Measurements from ENCODE around the gene MMEL1.
A peak's percentile ranks its signal among the peaks of the same experiment; 100 is the strongest.

MMEL1 gene

DNA sequence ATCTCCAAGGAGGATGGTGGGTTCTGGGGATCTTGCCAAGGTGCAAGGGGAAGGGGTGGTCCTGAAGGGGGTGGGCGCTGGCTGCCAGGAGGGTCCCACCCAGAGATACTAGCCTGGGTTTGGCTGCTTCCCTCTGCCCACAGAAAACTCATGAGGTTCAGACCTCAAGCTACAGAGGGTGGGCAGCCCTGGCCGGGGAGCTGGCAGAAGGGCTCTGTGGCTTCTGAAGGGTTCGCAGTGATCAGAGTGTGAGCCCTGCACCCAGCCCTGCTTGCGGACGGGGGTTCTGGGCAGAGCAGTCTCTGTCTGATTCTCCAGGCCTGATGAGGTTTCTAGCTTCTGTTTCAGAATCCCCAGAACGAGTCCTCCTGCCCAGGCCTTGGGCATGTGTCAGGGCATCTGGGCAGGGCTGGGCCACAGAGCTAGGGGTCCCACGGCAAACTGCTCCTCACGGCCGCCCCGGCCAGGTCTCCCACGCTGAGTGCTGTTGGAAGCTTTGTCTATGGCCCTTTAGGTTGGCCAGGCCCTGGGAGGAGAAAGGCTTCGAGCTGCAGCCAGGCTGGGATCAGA lies 635 bp upstream of the MMEL1 start:
- no peak overlapping the region for H2AFZ ChIP-seq (ENCODE audit: low read length)
- H3K4ac ChIP-seq (ENCODE audit: low read length) = no peak overlapping the region
- H3K36me3 ChIP-seq (replicated peaks in 1 of 2; ENCODE audit: control insufficient read depth in 2 of 2, insufficient read depth in 2 of 2, low read length in 2 of 2) = no peaks in the 10 kb centered on the region
- peak overlapping the region; percentile 73 for H3K18ac ChIP-seq (ENCODE audit: low read length)
- H2AK5ac ChIP-seq (ENCODE audit: low read depth, low read length) = peak overlapping the region; percentile 11
- DNase-seq (ENCODE audit: low spot score) = no peak
- H2BK15ac ChIP-seq (ENCODE audit: low read length) = peak overlapping the region; percentile 84
- H2BK12ac ChIP-seq (ENCODE audit: low read length) = peak overlapping the region; percentile 31
- H4K91ac ChIP-seq (ENCODE audit: low read depth, low read length, poor library complexity) = no peak overlapping the region
- H3K4me2 ChIP-seq (ENCODE audit: insufficient read depth, low read length, poor library complexity, severe bottlenecking) = no peak overlapping the region
- H3K14ac ChIP-seq (ENCODE audit: low read length) = peak overlapping the region; percentile 50
- no peak overlapping the region for H4K8ac ChIP-seq (ENCODE audit: low read depth, low read length)
- H3K27me3 ChIP-seq (ENCODE audit: control insufficient read depth in 3 of 3, insufficient read depth in 3 of 3, low read depth in 1 of 3, low read length in 3 of 3) = peaks cover 14 to 37% (median 24%) of the 10 kb centered on the region in 3 experiments
- H3K9me3 ChIP-seq (replicated peaks in 1 of 2; ENCODE audit: control insufficient read depth in 2 of 2, insufficient read depth in 1 of 2, low read depth in 1 of 2, low read length in 2 of 2) = peaks cover 7 to 19% of the 10 kb centered on the region in 2 donors
- no peak overlapping the region for H3K27ac ChIP-seq (replicated peaks; ENCODE audit: low read length)
- no peak overlapping the region for H3K23ac ChIP-seq (ENCODE audit: low read depth, low read length, poor library complexity)
- peaks cover 0 to 3% of the 10 kb centered on the region in 2 donors for H3K4me1 ChIP-seq (ENCODE audit: control insufficient read depth in 2 of 2, insufficient read depth in 1 of 2, low read depth in 1 of 2, low read length in 2 of 2)
- no peak overlapping the region for H3K4me3 ChIP-seq (ENCODE audit: low read length in 2 of 2)
- H2BK120ac ChIP-seq (ENCODE audit: low read depth, low read length) = no peak overlapping the region
- WGBS, 2 donors (ENCODE audit: extremely low coverage in 2 of 2, insufficient read length in 2 of 2, insufficient replicate concordance in 1 of 2) = no CpG with 5 or more reads among the region's 12 CpGs
- H2BK5ac ChIP-seq (ENCODE audit: low read length) = peak overlapping the region; percentile 68
- no peaks in the 10 kb centered on the region for H3K79me1 ChIP-seq (ENCODE audit: low read depth, low read length)
- no peak overlapping the region for H3K9ac ChIP-seq (ENCODE audit: low read depth, low read length, poor library complexity)

- H2BK5ac ChIP-seq (ENCODE audit: low read length) = peak overlapping the region; percentile 45
- no peak overlapping the region for H3K18ac ChIP-seq (ENCODE audit: low read length)
- H3K36me3 ChIP-seq (replicated peaks in 1 of 2; ENCODE audit: control insufficient read depth in 2 of 2, insufficient read depth in 2 of 2, low read length in 2 of 2) = no peaks in the 10 kb centered on the region
- no peak overlapping the region for H3K27ac ChIP-seq (replicated peaks; ENCODE audit: low read length)
- no peak overlapping the region for H3K4me3 ChIP-seq (ENCODE audit: low read length in 2 of 2)
- no peak overlapping the region for H3K23ac ChIP-seq (ENCODE audit: low read depth, low read length, poor library complexity)
- H2BK15ac ChIP-seq (ENCODE audit: low read length) = no peak overlapping the region
- H3K4me1 ChIP-seq (ENCODE audit: control insufficient read depth in 2 of 2, insufficient read depth in 1 of 2, low read depth in 1 of 2, low read length in 2 of 2) = peaks cover 3 to 8% of the 10 kb centered on the region in 2 donors
- H3K79me1 ChIP-seq (ENCODE audit: low read depth, low read length) = no peaks in the 10 kb centered on the region
- H2BK12ac ChIP-seq (ENCODE audit: low read length) = no peak overlapping the region
- no peak for DNase-seq (ENCODE audit: low spot score)
- peak overlapping the region; percentile 49 for H2AK5ac ChIP-seq (ENCODE audit: low read depth, low read length)
- H3K4me2 ChIP-seq (ENCODE audit: insufficient read depth, low read length, poor library complexity, severe bottlenecking) = no peak overlapping the region
- H4K8ac ChIP-seq (ENCODE audit: low read depth, low read length) = no peak overlapping the region
- H3K4ac ChIP-seq (ENCODE audit: low read length) = no peak overlapping the region
- no peak overlapping the region for H3K9ac ChIP-seq (ENCODE audit: low read depth, low read length, poor library complexity)
- no CpG with 5 or more reads among the region's 8 CpGs for WGBS, 2 donors (ENCODE audit: extremely low coverage in 2 of 2, insufficient read length in 2 of 2, insufficient replicate concordance in 1 of 2)
- H3K14ac ChIP-seq (ENCODE audit: low read length) = no peak overlapping the region
- no peak overlapping the region for H4K91ac ChIP-seq (ENCODE audit: low read depth, low read length, poor library complexity)
- H2AFZ ChIP-seq (ENCODE audit: low read length) = no peak overlapping the region
- peaks cover 15 to 51% (median 35%) of the 10 kb centered on the region in 3 experiments for H3K27me3 ChIP-seq (ENCODE audit: control insufficient read depth in 3 of 3, insufficient read depth in 3 of 3, low read depth in 1 of 3, low read length in 3 of 3)
- peak overlapping the region; percentile 8 for H2BK120ac ChIP-seq (ENCODE audit: low read depth, low read length)
- H3K9me3 ChIP-seq (replicated peaks in 1 of 2; ENCODE audit: control insufficient read depth in 2 of 2, insufficient read depth in 1 of 2, low read depth in 1 of 2, low read length in 2 of 2) = peaks cover 2 to 13% of the 10 kb centered on the region in 2 donors
These were observed 775 bp downstream of the MMEL1 start for GRCh38 chr1:2632051-2632430.

GRCh38 chr1:2631136-2632050 lies 1.4 kb downstream of the MMEL1 start:
- peak overlapping the region; percentile 82 for H3K23ac ChIP-seq (ENCODE audit: low read depth, low read length, poor library complexity)
- no peak overlapping the region for H4K91ac ChIP-seq (ENCODE audit: low read depth, low read length, poor library complexity)
- no peak overlapping the region for H4K8ac ChIP-seq (ENCODE audit: low read depth, low read length)
- no peak overlapping the region for H3K4me2 ChIP-seq (ENCODE audit: insufficient read depth, low read length, poor library complexity, severe bottlenecking)
- peak overlapping the region; percentile 45 for H2BK5ac ChIP-seq (ENCODE audit: low read length)
- peaks cover 2 to 9% of the 10 kb centered on the region in 2 donors for H3K9me3 ChIP-seq (replicated peaks in 1 of 2; ENCODE audit: control insufficient read depth in 2 of 2, insufficient read depth in 1 of 2, low read depth in 1 of 2, low read length in 2 of 2)
- peak overlapping the region; percentile 73 for H3K9ac ChIP-seq (ENCODE audit: low read depth, low read length, poor library complexity)
- H3K27me3 ChIP-seq (ENCODE audit: control insufficient read depth in 3 of 3, insufficient read depth in 3 of 3, low read depth in 1 of 3, low read length in 3 of 3) = peaks cover 15 to 54% (median 33%) of the 10 kb centered on the region in 3 experiments
- peak overlapping the region; percentile 92 for H2BK12ac ChIP-seq (ENCODE audit: low read length)
- H3K36me3 ChIP-seq (replicated peaks in 1 of 2; ENCODE audit: control insufficient read depth in 2 of 2, insufficient read depth in 2 of 2, low read length in 2 of 2) = no peaks in the 10 kb centered on the region
- H3K18ac ChIP-seq (ENCODE audit: low read length) = peak overlapping the region; percentile 73
- no peak overlapping the region for H3K27ac ChIP-seq (replicated peaks; ENCODE audit: low read length)
- no peak for DNase-seq (ENCODE audit: low spot score)
- no peak overlapping the region for H2AFZ ChIP-seq (ENCODE audit: low read length)
- WGBS, 2 donors (ENCODE audit: extremely low coverage in 2 of 2, insufficient read length in 2 of 2, insufficient replicate concordance in 1 of 2) = no CpG with 5 or more reads among the region's 24 CpGs
- H3K4me3 ChIP-seq (ENCODE audit: low read length in 2 of 2) = peak overlapping the region in 1 of 2 donors; percentile 51
- no peaks in the 10 kb centered on the region for H3K79me1 ChIP-seq (ENCODE audit: low read depth, low read length)
- H3K14ac ChIP-seq (ENCODE audit: low read length) = peak overlapping the region; percentile 15
- no peak overlapping the region for H2BK15ac ChIP-seq (ENCODE audit: low read length)
- peak overlapping the region; percentile 49 for H2AK5ac ChIP-seq (ENCODE audit: low read depth, low read length)
- H3K4ac ChIP-seq (ENCODE audit: low read length) = peak overlapping the region; percentile 29
- peak overlapping the region; percentile 8 for H2BK120ac ChIP-seq (ENCODE audit: low read depth, low read length)
- H3K4me1 ChIP-seq (ENCODE audit: control insufficient read depth in 2 of 2, insufficient read depth in 1 of 2, low read depth in 1 of 2, low read length in 2 of 2) = peaks cover 3 to 8% of the 10 kb centered on the region in 2 donors

All from neuronal stem cell (in vitro differentiated cells).